H4 (cell line): ENCODE data around the gene LY6G6F. TPM values are rescaled to one million over a fixed set of nuclear protein-coding genes. Genes with fewer than 3 reads are reported as not detected.
A peak's percentile ranks its signal among the peaks of the same experiment; 100 is the strongest.
"Not testable (repeated sequence)": the region's sequence is repeated elsewhere in the genome, so short reads cannot be mapped to it uniquely, and the experiment has no call there.

Experiments used
- DNase-seq: peaks from one replicate; pipeline ENCODE4 v3.0.0-alpha.2; 2015; ENCODE audit warnings: low spot score
- total RNA-seq: library from RNA; depleted of rRNA; stranded (reverse); fragments of >200 nt; shearing (Covaris generic); gene quantifications from 2 replicates; pipeline ENCODE4 v1.2.3, GENCODE V29; 2014

LY6G6F gene
- total RNA-seq, 1 experiment from 2014 or later: not detected

DNA sequence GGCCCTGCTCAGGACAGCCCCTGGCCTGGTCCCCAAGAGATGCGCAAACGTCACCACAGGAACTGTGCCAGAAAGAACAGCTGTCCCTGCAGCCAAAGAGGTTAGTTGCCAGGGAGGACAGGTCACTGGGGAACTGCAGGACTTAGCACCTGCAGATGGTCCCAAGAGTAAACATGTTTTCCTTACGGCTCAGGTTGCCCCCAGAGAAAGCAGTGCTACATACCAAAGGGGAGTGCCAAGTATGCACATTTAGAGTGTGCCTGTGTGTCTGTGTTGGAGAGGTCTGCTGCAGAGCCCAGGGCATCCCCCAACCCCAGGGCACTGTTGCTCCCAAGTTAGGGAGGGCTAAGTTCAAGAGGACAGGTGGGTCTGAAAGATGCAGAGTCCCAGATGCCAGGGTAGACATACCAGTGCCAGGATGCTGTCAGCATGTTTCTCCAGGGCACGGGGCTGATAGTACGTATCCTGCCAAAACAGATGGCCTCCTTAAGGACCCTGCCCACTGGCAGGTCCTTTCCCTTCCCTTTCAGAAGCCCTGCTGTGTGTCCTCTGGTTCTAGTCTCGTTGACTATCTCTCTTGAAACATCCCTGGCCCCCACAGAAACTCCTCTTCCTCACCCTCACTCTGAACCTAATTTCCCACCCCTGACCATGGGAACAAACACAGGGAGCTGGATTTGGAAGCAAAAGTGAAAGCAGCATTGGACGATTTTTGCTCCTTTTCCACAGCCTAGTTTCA is 4.8 kb upstream of the LY6G6F start:
- no peak for DNase-seq

DNA sequence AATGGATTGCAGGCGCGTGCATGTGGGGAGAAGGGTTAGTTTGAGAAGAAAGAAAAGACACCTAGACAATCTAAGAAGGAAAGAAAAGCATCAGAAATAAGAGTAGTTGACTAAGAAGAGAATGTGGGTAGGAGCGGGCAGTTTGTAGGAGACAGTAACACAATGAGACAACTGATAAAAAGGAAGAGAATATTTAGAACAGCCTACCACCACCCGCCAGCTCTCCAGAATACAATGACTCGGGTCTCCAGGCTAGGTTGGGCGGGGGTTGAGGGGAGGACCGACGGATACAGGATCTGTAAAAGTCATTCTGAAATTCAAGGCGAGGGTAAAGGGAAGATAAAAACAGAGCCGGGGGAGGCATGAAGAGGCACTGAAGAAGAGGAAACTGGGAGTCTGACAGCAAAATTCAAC is 4.3 kb upstream of the LY6G6F start:
- DNase-seq: no peak

GRCh38 chr6:31702819-31703716 is 3.6 kb upstream of the LY6G6F start, which contains the start of gene ABHD16A:
ABHD16A (minus strand) TSS chr6:31703324; CDS start chr6:31703281, 43 bp downstream.
- DNase-seq: peak; percentile 98

DNA sequence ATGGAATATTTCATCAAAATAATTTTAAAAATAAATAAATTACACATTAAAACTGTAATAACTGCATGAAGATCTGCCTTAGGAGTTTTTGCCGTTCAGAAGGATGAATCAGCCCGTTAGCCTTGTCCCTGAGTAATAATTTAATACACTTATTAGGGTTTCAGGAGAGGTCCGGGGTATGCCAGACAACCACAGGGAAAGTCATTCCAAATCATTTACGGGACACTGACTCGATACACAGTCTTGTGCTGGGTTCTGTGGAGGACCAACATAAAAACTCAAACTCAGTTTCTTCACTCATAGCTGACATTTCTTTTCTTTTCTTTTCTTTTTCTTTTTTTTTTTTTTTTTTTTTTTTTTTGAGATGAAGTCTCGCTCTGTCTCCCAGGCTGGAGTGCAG is 735 bp upstream of the LY6G6F start:
- no peak for DNase-seq

GRCh38 chr6:31707701-31708100 is 1.0 kb downstream of the LY6G6F start:
- no peak for DNase-seq

- DNase-seq: no peak
Observed at GRCh38 chr6:31708224-31708623, 1.6 kb downstream of the LY6G6F start.

DNA sequence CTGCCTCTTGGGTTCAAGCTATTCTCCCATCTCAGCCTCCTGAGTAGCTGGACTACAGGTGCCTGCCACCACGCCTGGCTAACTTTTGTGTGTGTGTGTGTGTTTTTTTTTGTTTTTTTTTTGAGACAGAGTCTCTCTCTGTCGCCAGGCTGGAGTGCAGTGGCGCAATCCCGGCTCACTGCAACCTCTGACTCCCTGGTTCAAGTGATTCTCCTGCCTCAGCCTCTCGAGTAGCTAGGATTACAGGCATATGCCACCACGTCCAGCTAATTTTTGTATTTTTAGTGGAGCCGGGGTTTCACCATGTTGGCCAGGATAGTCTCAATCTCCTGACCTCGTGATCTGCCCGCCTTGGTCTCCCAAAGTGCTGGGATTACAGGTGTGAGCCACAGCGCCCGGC is 2.5 kb downstream of the LY6G6F start:
- DNase-seq: not testable (repeated sequence)

- DNase-seq: no peak
Observed at GRCh38 chr6:31710523-31711219, 4.0 kb downstream of the LY6G6F start.

DNA sequence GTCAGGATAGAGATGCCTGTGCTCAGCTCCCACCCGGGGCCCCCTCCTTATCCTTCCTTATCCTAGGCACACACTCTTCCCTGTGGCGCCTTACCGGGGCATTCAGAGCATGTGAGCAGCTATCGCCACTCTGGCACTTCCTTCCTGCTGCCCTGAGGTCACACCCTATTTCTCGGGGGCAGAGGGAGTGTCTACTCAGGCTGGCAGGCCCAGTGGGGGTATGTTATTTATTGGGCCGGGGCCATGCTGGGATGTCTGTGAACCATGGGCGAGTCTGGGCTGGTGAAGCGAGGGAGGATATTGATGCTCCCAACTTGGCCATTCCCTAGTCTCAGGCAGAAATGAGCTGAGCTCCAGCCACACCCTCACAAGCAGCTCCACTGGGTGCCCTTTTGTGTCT is 4.6 kb downstream of the LY6G6F start:
- DNase-seq: no peak

DNA sequence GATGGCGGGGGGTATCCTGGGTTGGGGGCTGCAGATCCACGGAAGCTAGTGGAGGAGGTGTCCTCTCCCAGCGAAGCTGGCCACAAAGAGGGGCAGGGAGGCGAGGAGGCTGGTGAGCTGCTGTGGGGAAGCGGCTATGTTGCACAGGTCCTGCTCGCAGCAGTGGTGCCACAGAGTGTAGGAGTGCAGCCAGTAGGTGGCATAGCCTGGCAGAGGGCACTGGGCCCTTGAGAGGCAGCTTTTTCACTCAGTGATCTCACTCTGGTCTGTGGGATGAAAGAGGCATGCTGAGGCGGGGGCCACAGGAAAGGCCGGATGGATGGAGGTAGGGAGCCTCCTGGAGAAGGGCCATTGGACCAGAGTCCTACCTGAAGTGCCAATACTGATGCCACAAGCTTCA is 5.6 kb downstream of the LY6G6F start:
- no peak for DNase-seq

DNA sequence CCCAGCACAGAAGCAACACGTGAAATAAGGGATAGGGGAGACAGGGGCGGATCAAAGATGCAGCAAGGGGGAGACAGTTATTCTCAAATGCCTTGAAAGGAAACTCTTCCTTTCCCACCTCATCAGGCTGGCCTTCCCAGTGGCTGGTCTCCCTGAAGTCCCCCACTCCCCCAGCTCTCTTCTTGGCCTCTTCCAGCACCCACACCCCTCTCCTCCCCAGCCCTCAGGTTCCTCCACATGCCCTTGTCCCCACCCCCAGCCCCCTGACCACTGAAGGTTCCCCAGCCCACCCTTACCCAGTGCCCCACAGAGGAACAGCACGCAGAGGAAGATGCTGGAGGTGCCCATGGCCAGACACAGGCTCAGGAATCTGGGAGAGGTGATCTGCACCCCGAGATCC is 6.8 kb downstream of the LY6G6F start:
- no peak for DNase-seq

GRCh38 chr6:31713991-31714684 is 7.5 kb downstream of the LY6G6F start:
- DNase-seq: no peak

DNA sequence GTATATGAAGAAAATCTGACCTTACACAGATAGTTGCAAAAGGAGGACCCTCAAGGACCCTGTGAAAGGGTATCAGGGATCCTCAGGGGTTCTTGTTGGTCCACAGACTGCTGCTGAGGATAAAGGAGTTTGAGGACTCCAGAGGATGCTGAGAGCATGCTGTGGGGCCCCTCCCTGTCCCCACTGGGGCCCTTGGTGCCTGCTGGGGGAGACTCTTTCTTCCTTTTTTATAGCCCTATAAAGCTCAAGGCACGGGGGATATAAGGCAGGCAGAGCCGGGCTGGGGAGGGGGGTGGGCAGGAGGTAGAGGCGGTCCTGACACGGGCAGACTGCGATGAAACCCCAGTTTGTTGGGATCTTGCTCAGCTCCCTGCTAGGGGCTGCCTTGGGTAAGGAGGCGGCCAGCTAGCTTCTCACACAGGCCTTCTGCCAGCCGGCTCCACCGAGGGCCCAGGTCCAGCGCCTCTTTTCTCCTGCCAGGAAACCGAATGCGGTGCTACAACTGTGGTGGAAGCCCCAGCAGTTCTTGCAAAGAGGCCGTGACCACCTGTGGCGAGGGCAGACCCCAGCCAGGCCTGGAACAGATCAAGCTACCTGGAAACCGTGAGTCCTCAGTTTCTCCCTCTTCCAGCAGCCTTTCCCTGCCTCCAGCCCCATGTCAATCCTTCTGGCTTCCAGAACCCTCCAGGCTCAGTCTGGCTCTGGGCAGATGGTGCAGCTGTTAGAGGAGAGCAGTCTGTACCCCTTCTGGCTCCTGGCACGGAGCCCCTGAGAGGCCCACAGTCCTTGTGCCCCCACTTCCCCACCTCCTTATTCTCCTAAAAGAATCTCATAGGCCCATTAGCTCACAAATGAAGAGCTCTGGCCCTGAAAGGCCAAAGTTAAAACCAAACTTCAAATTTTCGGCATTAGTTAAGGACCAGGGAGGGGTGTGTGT is 8.6 kb downstream of the LY6G6F start, which contains the start of gene LY6G6D:
Gene LY6G6D (plus strand): TSS at position 327 of the 937 bp plus-strand sequence. CDS start 8 bp downstream, at position 335.
- no peak for DNase-seq

DNA sequence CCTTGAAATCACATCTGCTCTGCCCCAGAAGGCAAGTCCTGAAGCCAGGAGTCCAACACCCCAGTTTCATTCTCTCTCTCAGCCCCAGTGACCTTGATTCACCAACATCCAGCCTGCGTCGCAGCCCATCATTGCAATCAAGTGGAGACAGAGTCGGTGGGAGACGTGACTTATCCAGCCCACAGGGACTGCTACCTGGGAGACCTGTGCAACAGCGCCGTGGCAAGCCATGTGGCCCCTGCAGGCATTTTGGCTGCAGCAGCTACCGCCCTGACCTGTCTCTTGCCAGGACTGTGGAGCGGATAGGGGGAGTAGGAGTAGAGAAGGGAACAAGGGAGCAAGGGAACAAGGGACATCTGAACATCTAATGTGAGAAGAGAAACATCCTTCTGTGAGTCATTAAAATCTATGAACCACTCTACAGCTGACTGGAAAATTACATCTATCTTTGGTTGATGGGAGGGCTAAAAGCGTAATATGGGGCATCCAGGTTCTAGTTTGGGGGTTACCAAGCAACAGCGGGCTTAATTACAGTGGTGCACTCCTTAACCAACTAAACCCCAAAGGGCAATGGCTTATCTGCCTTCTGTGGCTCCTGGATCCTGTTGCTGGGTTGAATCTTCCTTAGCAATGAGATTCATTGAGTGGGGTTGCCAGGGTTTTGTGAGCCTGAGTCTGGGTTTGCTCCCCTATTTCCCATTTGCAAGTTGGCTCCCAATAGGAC is 11.0 kb downstream of the LY6G6F start:
- DNase-seq: no peak

- no peak for DNase-seq
Observed at GRCh38 chr6:31718265-31718664, 11.6 kb downstream of the LY6G6F start.

- no peak for DNase-seq
Observed at GRCh38 chr6:31719001-31719400, 12.3 kb downstream of the LY6G6F start.

- no peak for DNase-seq
Observed at GRCh38 chr6:31720196-31720770, 13.6 kb downstream of the LY6G6F start.

GRCh38 chr6:31721351-31722020 is 14.8 kb downstream of the LY6G6F start, which contains the start of gene LY6G6C:
LY6G6C (minus strand) TSS chr6:31721746; CDS start chr6:31721679, 67 bp downstream.
- DNase-seq: no peak

DNA sequence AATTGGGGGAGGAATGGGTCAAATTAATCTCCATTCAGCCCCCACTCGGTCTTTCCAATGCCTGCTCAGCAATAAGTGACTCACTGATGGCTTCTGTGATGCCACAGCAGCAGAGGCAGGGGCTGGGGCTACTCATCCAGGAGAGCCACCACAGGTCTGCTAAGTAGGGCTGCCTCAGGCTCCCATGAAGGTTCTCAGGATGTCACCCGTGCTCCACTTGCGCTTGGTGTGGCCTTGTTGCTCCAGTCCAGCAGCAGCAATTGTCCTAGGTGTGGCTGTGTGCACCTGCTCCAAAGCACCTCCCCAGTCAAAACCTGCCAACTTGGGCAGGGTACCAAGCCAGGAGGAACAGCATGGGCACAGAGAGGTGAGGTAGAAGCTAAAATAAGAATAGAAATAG is 15.5 kb downstream of the LY6G6F start:
- DNase-seq: no peak
